ENCODE data around the gene TMC1. TPM values are rescaled to one million over a fixed set of nuclear protein-coding genes. Genes with fewer than 3 reads are reported as not detected.

Gene TMC1
- total and polyA plus RNA-seq, 10 of the 15 experiments (the other 5 are each of a cell fraction or from before 2014, with no cell fraction given) = 0.06 to 0.94 (median 0.40) TPM; not detected in 1

GRCh38 chr9:72583370-72583769 is 62.0 kb downstream of the TMC1 start (continued):
- TF ChIP-seq REST (IDR thresholded peaks at IDR 0.05; ENCODE audit: low read depth, low read length) (no peak), WRNIP1 (IDR thresholded peaks at IDR 0.05; ENCODE audit: borderline replicate concordance, low read depth, low read length) (no peak)

- Histone ChIP-seq H3K9me3 (replicated peaks; ENCODE audit: control insufficient read depth, insufficient read depth, low read length) (no peaks in the 10 kb centered on the region), H3K4me2 (ENCODE audit: control insufficient read depth, insufficient read depth) (no peak overlapping the region), H3K36me3 (ENCODE audit: control insufficient read depth in 2 of 2, insufficient read depth in 2 of 2, low read length in 1 of 2) (no peaks in the 10 kb centered on the region), H3K27ac (ENCODE audit: control insufficient read depth, insufficient read depth) (no peak overlapping the region), H3K4me3 (no peak overlapping the region), H3K9ac (ENCODE audit: control insufficient read depth, insufficient read depth, low read length) (no peak overlapping the region), H3K79me2 (ENCODE audit: control insufficient read depth, insufficient read depth, low read length) (no peaks in the 10 kb centered on the region), H3K4me1 (ENCODE audit: control insufficient read depth, insufficient read depth, low read length) (no peaks in the 10 kb centered on the region), H3K27me3 (replicated peaks in 1 of 2; ENCODE audit: control insufficient read depth in 2 of 2, insufficient read depth in 2 of 2, low read length in 1 of 2) (no peaks in the 10 kb centered on the region), H4K20me1 (ENCODE audit: control insufficient read depth, insufficient read depth) (no peaks in the 10 kb centered on the region), H2AFZ (ENCODE audit: control insufficient read depth, low read depth, low read length) (no peak overlapping the region)
- SMC1A ChIA-PET (ENCODE audit: uncharacterized antibody, unreplicated experiment) = interaction anchor here (0.6 to 2.6 kb wide), 10 partner anchors 9 to 310 kb away, joined by 3 to 12 read pairs (median 4); no protein-coding TSS in a partner anchor
- no TSS peak for BruUV-seq (replicated peaks)
- CTCF ChIA-PET = interaction anchor here (0.6 to 10.0 kb wide), 7 partner anchors 9 to 384 kb away, joined by 3 to 172 read pairs (median 3); no protein-coding TSS in a partner anchor
- POLR2A ChIA-PET = interaction anchor here (0.5 kb wide), 1 partner anchor 16 kb away, joined by 7 read pairs; no protein-coding TSS in a partner anchor
- RAD21 ChIA-PET (ENCODE audit: unreplicated experiment) = interaction anchor here (0.9 to 1.1 kb wide), 2 partner anchors 62 to 78 kb away, joined by 3 read pairs; no protein-coding TSS in a partner anchor
- FAIRE-seq (no peak), ATAC-seq (peak; percentile 81), DNase-seq (ENCODE audit: low read depth, low spot score) (no peak)
- in situ Hi-C loops (cut with MboI) (no loop called here), intact Hi-C loops (cut with micrococcal nuclease; ENCODE audit: unreplicated experiment) (no loop called here)
- 80% methylated on average over 5 of the region's 5 CpGs for WGBS (ENCODE audit: insufficient coverage, insufficient replicate concordance, low lambda C conversion rate, missing lambda C conversion rate)
- peak; percentile 35; the same call in 1 of the 2 replicates for TF ChIP-seq RUNX3 (IDR thresholded peaks at IDR 0.05; ENCODE audit: low read length)
- TF ChIP-seq ETV6 (conservative IDR thresholded peaks at IDR 0.05 in 1 of 2, IDR thresholded peaks at IDR 0.05 in 1 of 2; ENCODE audit: borderline replicate concordance in 1 of 2, low read depth in 1 of 2) = peak in 1 of 2 experiments; percentile 83; a peak in 2 of 4 replicates
- 0 out of 2 replicates have a peak, but pooled peaks have one; percentile 20 for TF ChIP-seq IKZF1 (conservative IDR thresholded peaks at IDR 0.05)
- TF ChIP-seq WRNIP1 (IDR thresholded peaks at IDR 0.05; ENCODE audit: borderline replicate concordance, low read depth, low read length) = no peak
- TF ChIP-seq HSF1 (IDR thresholded peaks at IDR 0.05; ENCODE audit: low read depth, low read length) = no peak
- TF ChIP-seq JUNB (IDR thresholded peaks at IDR 0.05) = 0 out of 2 replicates have a peak, but pooled peaks have one; percentile 18
- peak; percentile 77 for TF ChIP-seq SPI1 (IDR thresholded peaks at IDR 0.05; ENCODE audit: borderline replicate concordance, insufficient read depth, low read depth, low read length)
Observed at GRCh38 chr9:72586388-72587130, 65.2 kb downstream of the TMC1 start.

Measured in GM12878 (cell line).